Sigmoid colon (tissue), 7 donors: Measurements from ENCODE around the gene CDCP1. TPM values are rescaled to one million over a fixed set of nuclear protein-coding genes. Genes with fewer than 3 reads are reported as not detected.

Experiments used
- DNase-seq: peaks from one replicate; pipeline ENCODE4 v3.0.0-alpha.2; 2019
- H3K27ac ChIP-seq, 4 donors: fragments of 200-600 bp; sonication (generic); one replicate each; pipeline ENCODE4 v1.5.1; 2016 to 2019; ENCODE audit warnings: mild to moderate bottlenecking in 1 of 4
- H3K27me3 ChIP-seq, 3 donors: fragments of 200-600 bp; sonication (generic); one replicate each; pipeline ENCODE4 v1.5.1; 2019; ENCODE audit warnings: mild to moderate bottlenecking in 1 of 3
- H3K36me3 ChIP-seq, 4 donors: fragments of 200-600 bp; sonication (generic); one replicate each; pipeline ENCODE4 v1.5.1; 2016 to 2019
- H3K4me1 ChIP-seq, 4 donors: fragments of 200-600 bp; sonication (generic); one replicate each; pipeline ENCODE4 v1.5.1; 2017 to 2019
- H3K4me3 ChIP-seq, 4 donors: fragments of 200-600 bp; sonication (generic); one replicate each; pipeline ENCODE4 v1.5.1; 2017 to 2019; ENCODE audit warnings: mild to moderate bottlenecking in 2 of 4, moderate library complexity in 1 of 4
- H3K9me3 ChIP-seq, 4 donors: fragments of 200-600 bp in 3 of 4; sonication (generic) in 3 of 4; one replicate each; pipeline versions ENCODE4 v1.5.1 to v1.6.1; 2013 to 2019
- EP300 ChIP-seq, 4 donors: sonication (generic); formaldehyde crosslinking; IDR thresholded peaks; one replicate each; pipeline ENCODE4 v1.6.1; 2017; ENCODE audit warnings: antibody characterized with exemption in 4 of 4
- POLR2A ChIP-seq, 2 donors: fragments of 450-650 bp; IDR thresholded peaks; one replicate each; pipeline ENCODE4 v1.6.1; 2016; ENCODE audit warnings: antibody characterized with exemption in 2 of 2, mild to moderate bottlenecking in 2 of 2, moderate library complexity in 2 of 2
- POLR2AphosphoS5 ChIP-seq, 4 donors: sonication (generic); formaldehyde crosslinking; IDR thresholded peaks; one replicate each; pipeline ENCODE4 v1.6.1; 2017; ENCODE audit warnings: antibody characterized with exemption in 4 of 4
- WGBS, 2 donors: extraction: QIAGEN DNeasy Blood & Tissue Kit; methylation state at CpG; one replicate each; pipeline ENCODE4 v1.1.7; 2013; 5-methylcytosine and 5-hydroxymethylcytosine counted together
- intact Hi-C: fragments of 100-400 bp; cut with DNase I; formaldehyde crosslinking; loops from one replicate; pipeline ENCODE4 v1.15.1; 2023
- polyA plus RNA-seq, 3 donors: library from polyadenylated mRNA; stranded (reverse); fragments of 200-250 nt; gene quantifications; one replicate each; pipeline ENCODE4 v1.2.3, GENCODE V29; 2013
- total RNA-seq, 4 donors: library from RNA; depleted of rRNA; stranded (reverse); fragments of >200 nt; gene quantifications; one replicate each; pipeline ENCODE4 v1.1.0, GENCODE V29; 2016
- TF ChIP-seq, protein P1 (sequence below), 4 experiments: fragments of 450-650 bp in 3 of 4; fragments of 200-600 bp in 1 of 4; IDR thresholded peaks; one replicate each; pipeline ENCODE4 v1.5.1; 2016 to 2019; ENCODE audit warnings: antibody characterized with exemption in 4 of 4, mild to moderate bottlenecking in 3 of 4, moderate library complexity in 2 of 4
- donor health status: healthy with polysubstance abuse.
- donor health status: Bipolar disorder and iron deficiency.
- donor health status: healthy.

CDCP1 gene
- total and polyA plus RNA-seq, 7 donors: 0.71 to 35.2 (median 1.2) TPM

DNA sequence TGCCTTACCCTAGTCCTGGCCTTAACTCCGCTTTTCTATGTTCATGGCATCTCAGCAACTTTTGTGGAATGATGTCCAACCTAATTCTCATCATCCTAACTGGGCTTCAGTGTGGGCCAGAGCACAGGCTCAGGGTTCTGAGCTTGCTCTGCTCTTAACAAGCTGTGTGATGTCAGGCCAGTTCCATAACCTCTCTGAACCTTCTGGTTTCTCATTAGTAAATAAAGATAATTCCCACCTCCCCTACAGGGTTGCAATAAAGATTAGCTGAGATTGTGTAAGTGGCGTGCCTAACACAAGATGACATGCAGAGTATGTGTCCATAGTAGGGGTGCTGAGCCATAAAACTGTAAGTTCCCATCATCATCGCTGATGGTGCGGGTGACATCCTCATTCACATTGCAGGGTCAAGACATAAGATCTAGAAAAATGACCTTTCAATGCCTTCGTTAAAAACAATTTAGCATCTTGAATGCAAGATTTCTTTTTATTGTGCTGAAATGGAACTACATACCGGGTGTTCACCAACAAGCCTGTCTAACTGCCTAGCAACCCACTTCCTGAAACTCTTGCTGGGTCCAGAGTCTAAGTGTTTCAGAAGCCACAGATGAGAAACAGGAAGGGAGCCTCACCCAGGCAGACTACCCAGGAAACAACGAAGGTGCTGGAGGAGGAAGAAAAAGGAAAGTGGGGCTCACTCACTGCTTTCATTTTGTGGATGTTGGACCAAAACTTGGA lies 36.2 kb downstream of the CDCP1 start:
- intact Hi-C loops: loop anchor here (2.0 to 5.0 kb wide), 2 partner anchors 57 to 77 kb away; no protein-coding TSS in a partner anchor
- Histone ChIP-seq H3K27ac (no peak overlapping the region), H3K4me1 (peaks cover 0 to 18% (median 14%) of the 10 kb centered on the region in 4 donors), H3K4me3 (no peak overlapping the region), H3K27me3 (no peaks in the 10 kb centered on the region), H3K36me3 (no peaks in the 10 kb centered on the region), H3K9me3 (no peaks in the 10 kb centered on the region)
- 23 to 46% methylated on average over 7 of the region's 7 CpGs for WGBS, 2 donors
- DNase-seq: no peak
- no peak for TF ChIP-seq EP300 (IDR thresholded peaks at IDR 0.05)
- TF ChIP-seq POLR2A (IDR thresholded peaks at IDR 0.05): no peak
- TF ChIP-seq, protein P1, sequence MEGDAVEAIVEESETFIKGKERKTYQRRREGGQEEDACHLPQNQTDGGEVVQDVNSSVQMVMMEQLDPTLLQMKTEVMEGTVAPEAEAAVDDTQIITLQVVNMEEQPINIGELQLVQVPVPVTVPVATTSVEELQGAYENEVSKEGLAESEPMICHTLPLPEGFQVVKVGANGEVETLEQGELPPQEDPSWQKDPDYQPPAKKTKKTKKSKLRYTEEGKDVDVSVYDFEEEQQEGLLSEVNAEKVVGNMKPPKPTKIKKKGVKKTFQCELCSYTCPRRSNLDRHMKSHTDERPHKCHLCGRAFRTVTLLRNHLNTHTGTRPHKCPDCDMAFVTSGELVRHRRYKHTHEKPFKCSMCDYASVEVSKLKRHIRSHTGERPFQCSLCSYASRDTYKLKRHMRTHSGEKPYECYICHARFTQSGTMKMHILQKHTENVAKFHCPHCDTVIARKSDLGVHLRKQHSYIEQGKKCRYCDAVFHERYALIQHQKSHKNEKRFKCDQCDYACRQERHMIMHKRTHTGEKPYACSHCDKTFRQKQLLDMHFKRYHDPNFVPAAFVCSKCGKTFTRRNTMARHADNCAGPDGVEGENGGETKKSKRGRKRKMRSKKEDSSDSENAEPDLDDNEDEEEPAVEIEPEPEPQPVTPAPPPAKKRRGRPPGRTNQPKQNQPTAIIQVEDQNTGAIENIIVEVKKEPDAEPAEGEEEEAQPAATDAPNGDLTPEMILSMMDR (IDR thresholded peaks at IDR 0.05): no peak
- TF ChIP-seq POLR2AphosphoS5 (IDR thresholded peaks at IDR 0.05): no peak

DNA sequence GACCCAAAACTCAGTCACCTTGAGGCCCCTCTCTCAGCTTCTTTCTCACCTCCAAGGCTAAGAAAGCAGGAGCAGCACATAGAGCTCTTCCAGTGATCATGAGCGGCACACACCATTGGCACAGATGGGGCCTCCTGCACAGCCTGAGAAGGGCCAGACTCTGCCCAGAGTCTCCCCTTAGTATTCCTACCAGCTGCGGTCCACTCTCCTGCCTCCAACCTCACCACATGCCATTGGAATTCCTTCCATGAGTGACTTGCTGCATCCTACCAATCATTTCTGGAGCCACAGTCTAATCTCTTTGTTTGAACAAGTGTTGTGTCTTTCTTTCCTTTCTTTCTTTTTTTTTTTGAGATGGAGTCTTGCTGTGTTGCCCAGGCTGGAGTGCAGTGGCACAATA lies 39.3 kb downstream of the CDCP1 start:
- Histone ChIP-seq H3K9me3 (no peaks in the 10 kb centered on the region), H3K4me1 (peaks cover 0 to 5% (median 0%) of the 10 kb centered on the region in 4 donors), H3K27me3 (no peaks in the 10 kb centered on the region), H3K4me3 (no peak overlapping the region), H3K36me3 (no peaks in the 10 kb centered on the region), H3K27ac (no peak overlapping the region)
- TF ChIP-seq EP300 (IDR thresholded peaks at IDR 0.05): no peak
- TF ChIP-seq, protein P1 (IDR thresholded peaks at IDR 0.05): no peak
- TF ChIP-seq POLR2A (IDR thresholded peaks at IDR 0.05): no peak
- TF ChIP-seq POLR2AphosphoS5 (IDR thresholded peaks at IDR 0.05): no peak
- intact Hi-C loops: no loop called here
- DNase-seq: no peak
- WGBS, 2 donors: 94 to 99% methylated on average over 2 of the region's 2 CpGs

DNA sequence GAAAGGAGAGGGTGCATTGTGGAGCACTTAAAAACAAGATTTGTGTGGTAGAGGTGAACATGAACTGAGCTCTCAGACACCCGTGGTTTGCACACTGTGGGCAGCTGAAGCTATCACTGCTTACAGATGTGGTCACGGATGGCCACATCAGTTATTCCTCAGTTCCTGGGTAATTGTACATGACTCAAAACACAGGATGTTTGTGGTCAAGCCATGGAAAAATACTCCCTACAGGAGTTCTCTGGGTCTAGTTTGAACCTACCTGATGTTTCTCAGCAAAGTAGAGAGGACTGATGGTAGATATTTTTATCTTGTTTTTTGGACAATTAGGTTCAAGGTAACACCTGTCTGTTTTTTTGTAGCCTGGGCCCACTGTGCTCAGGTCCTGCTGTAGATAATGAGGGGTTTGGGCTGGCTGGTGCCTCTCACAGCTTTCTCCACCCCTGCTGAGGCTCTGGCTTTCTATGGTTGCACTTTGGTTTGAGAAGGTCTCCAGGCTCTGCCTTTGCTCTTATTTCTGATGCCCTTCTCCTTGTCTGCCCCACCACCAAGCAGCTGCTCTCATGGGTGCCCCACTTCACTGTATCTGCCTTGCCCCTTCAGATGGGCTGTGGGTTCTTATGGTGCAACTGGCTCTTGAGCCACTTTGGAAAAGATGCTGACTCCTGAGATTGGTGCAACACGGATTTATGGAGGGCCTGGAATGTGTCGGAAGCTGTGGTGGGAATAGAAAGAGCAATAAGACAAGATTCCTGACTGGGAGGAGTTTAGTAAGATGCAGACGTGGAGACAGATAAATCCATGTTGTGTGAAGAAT lies 40.1 kb downstream of the CDCP1 start:
- Histone ChIP-seq H3K4me3 (no peak overlapping the region), H3K27me3 (no peaks in the 10 kb centered on the region), H3K27ac (no peak overlapping the region), H3K9me3 (no peaks in the 10 kb centered on the region), H3K36me3 (no peaks in the 10 kb centered on the region), H3K4me1 (peaks cover 0 to 5% (median 1%) of the 10 kb centered on the region in 4 donors)
- DNase-seq: no peak
- TF ChIP-seq, protein P1 (IDR thresholded peaks at IDR 0.05): no peak
- TF ChIP-seq POLR2AphosphoS5 (IDR thresholded peaks at IDR 0.05): no peak
- TF ChIP-seq EP300 (IDR thresholded peaks at IDR 0.05): no peak
- no peak for TF ChIP-seq POLR2A (IDR thresholded peaks at IDR 0.05)
- 70 to 80% methylated on average over 5 of the region's 5 CpGs for WGBS, 2 donors
- intact Hi-C loops: no loop called here

DNA sequence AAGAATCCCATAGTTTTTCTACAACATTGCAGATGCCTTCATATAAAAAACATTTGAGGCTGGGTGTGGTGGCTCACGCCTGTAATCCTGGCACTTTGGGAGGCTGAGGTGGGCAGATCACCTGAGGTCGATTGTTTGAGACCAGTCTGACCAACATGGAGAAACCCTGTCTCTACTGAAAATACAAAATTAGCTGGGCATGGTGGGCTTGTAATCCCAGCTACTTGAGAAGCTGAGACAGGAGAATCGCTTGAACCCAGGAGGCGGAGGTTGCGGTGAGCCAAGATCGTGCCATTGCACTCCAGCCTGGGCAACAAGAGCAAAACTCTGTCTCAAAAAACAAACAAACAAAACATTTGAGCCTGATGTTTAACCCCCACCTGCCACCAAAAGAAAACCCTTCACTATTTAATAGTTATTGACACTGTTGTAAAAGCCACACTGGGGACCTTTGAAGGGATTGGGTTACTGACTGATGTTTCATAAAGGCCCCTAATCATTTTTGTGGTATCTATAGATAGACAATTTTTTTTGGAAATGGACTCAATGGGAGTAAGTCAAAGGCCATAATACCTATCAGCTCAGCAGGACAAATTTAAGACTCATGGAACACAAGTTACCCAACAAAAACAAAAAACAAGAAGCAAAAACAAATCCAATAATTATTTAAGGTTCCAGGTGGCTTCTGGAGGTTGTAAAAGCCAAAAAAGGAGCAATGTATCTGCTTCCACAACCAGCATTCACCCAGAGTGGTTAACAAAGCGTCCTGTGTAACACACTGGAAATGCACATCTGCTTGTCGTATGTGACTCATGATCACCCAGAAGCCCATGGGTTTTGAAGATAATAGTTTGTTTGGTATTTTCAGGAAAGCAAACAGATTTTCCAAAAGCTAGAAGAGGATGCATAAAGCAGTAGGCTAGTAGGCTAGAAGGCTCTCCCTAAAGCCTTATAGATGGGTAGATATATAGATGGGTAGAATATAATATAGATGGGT lies 41.2 kb downstream of the CDCP1 start:
- no peaks in the 10 kb centered on the region for H3K36me3 ChIP-seq
- no peak for TF ChIP-seq POLR2AphosphoS5 (IDR thresholded peaks at IDR 0.05)
- TF ChIP-seq EP300 (IDR thresholded peaks at IDR 0.05): no peak
- TF ChIP-seq POLR2A (IDR thresholded peaks at IDR 0.05): no peak
- TF ChIP-seq, protein P1 (IDR thresholded peaks at IDR 0.05): no peak
- 84 to 88% methylated on average over 8 of the region's 8 CpGs for WGBS, 2 donors
- DNase-seq: no peak
- H3K27me3 ChIP-seq: no peaks in the 10 kb centered on the region
- H3K4me3 ChIP-seq: no peak overlapping the region
- H3K9me3 ChIP-seq: no peaks in the 10 kb centered on the region
- intact Hi-C loops: no loop called here
- no peak overlapping the region for H3K27ac ChIP-seq
- peaks cover 0 to 7% (median 3%) of the 10 kb centered on the region in 4 donors for H3K4me1 ChIP-seq
